H9 (cell line): ENCODE results near the gene ANK2. TPM values are rescaled to one million over a fixed set of nuclear protein-coding genes. Genes with fewer than 3 reads are reported as not detected.

Experiments
- DNase-seq: peaks from one replicate; pipeline ENCODE4 v3.0.0-alpha.2; 2017
- H2AFZ ChIP-seq: one replicate; pipeline ENCODE4 v1.6.1; 2013; ENCODE audit warnings: mild to moderate bottlenecking, low read length, control low read depth, moderate library complexity
- H2AK5ac ChIP-seq: 2 replicates; pipeline ENCODE4 v1.6.1; 2013; ENCODE audit warnings: low read length, control low read depth, mixed read lengths; ENCODE audit not compliant: insufficient read length
- H2BK120ac ChIP-seq: one replicate; pipeline ENCODE4 v1.6.1; 2013; ENCODE audit warnings: low read depth, mild to moderate bottlenecking, low read length, control low read depth, inconsistent platforms; ENCODE audit not compliant: poor library complexity, severe bottlenecking
- H2BK12ac ChIP-seq: 2 replicates; pipeline ENCODE4 v1.6.1; 2013; ENCODE audit warnings: low read length, control low read depth, mixed read lengths, low read depth; ENCODE audit not compliant: insufficient read length
- H2BK15ac ChIP-seq: 2 replicates; pipeline ENCODE4 v1.6.1; 2013; ENCODE audit warnings: low read depth, low read length, control low read depth
- H2BK20ac ChIP-seq: one replicate; pipeline ENCODE4 v1.6.1; 2013; ENCODE audit warnings: low read depth, mild to moderate bottlenecking, low read length, control low read depth, inconsistent platforms; ENCODE audit not compliant: poor library complexity, severe bottlenecking
- H2BK5ac ChIP-seq: 2 replicates; pipeline ENCODE4 v1.6.1; 2013; ENCODE audit warnings: low read length, control low read depth, mixed read lengths; ENCODE audit not compliant: insufficient read length
- H3K14ac ChIP-seq: 2 replicates; pipeline ENCODE4 v1.6.1; 2013; ENCODE audit warnings: low read length, control low read depth; ENCODE audit not compliant: insufficient read depth
- H3K18ac ChIP-seq: 2 replicates; pipeline ENCODE4 v1.6.1; 2013; ENCODE audit warnings: low read depth, mild to moderate bottlenecking, mixed read lengths, low read length, control low read depth; ENCODE audit not compliant: insufficient read length
- H3K23ac ChIP-seq: 2 replicates; pipeline ENCODE4 v1.6.1; 2013; ENCODE audit warnings: low read length, control low read depth, mixed read lengths, low read depth; ENCODE audit not compliant: insufficient read length
- H3K23me2 ChIP-seq: 2 replicates; pipeline ENCODE4 v1.6.1; 2013; ENCODE audit warnings: low read depth, mild to moderate bottlenecking, mixed read lengths, low read length, control low read depth; ENCODE audit not compliant: insufficient read length, poor library complexity, severe bottlenecking
- H3K27ac ChIP-seq: 2 replicates; pipeline ENCODE4 v1.5.1; 2013; ENCODE audit warnings: low read length, control low read depth, mixed read lengths, low read depth; ENCODE audit not compliant: insufficient read length
- H3K27me3 ChIP-seq: 2 replicates; pipeline ENCODE4 v1.6.1; 2013; ENCODE audit warnings: low read length, control low read depth, inconsistent platforms; ENCODE audit not compliant: insufficient read depth
- H3K4ac ChIP-seq: 2 replicates; pipeline ENCODE4 v1.6.1; 2013; ENCODE audit warnings: low read depth, mild to moderate bottlenecking, control low read depth, inconsistent platforms, low read length, moderate library complexity
- H3K4me1 ChIP-seq: 2 replicates; pipeline ENCODE4 v1.6.1; 2013; ENCODE audit warnings: low read length, control low read depth, inconsistent platforms; ENCODE audit not compliant: insufficient read depth
- H3K4me2 ChIP-seq: 2 replicates; pipeline ENCODE4 v1.6.1; 2013; ENCODE audit warnings: low read length, control low read depth, mixed read lengths; ENCODE audit not compliant: insufficient read length, insufficient read depth
- H3K56ac ChIP-seq: 2 replicates; pipeline ENCODE4 v1.6.1; 2013; ENCODE audit warnings: low read depth, mild to moderate bottlenecking, mixed read lengths, low read length, control low read depth; ENCODE audit not compliant: insufficient read length
- H3K79me1 ChIP-seq: 2 replicates; pipeline ENCODE4 v1.6.1; 2013; ENCODE audit warnings: low read depth, mild to moderate bottlenecking, moderate library complexity, low read length, control low read depth, inconsistent platforms; ENCODE audit not compliant: insufficient read depth, poor library complexity, severe bottlenecking
- H3K79me2 ChIP-seq: 2 replicates; pipeline ENCODE4 v1.6.1; 2013; ENCODE audit warnings: low read length, control low read depth, inconsistent platforms; ENCODE audit not compliant: insufficient read depth
- H3K9ac ChIP-seq: 2 replicates; pipeline ENCODE4 v1.6.1; 2013; ENCODE audit warnings: low read length, control low read depth, mixed read lengths; ENCODE audit not compliant: insufficient read length; ENCODE audit errors: extremely low read depth
- H3K9me3 ChIP-seq: one replicate; pipeline ENCODE4 v1.6.1; 2013; ENCODE audit warnings: low read depth, low read length, inconsistent platforms; ENCODE audit not compliant: control insufficient read depth
- H3T11ph ChIP-seq: one replicate; pipeline ENCODE4 v1.6.1; 2013; ENCODE audit warnings: mild to moderate bottlenecking, low read length, control low read depth, inconsistent platforms
- H4K20me1 ChIP-seq: one replicate; pipeline ENCODE4 v1.6.1; 2013; ENCODE audit not compliant: control insufficient read depth, insufficient read length, insufficient read depth
- H4K5ac ChIP-seq: 2 replicates; pipeline ENCODE4 v1.6.1; 2013; ENCODE audit warnings: low read depth, mild to moderate bottlenecking, mixed read lengths, low read length, control low read depth; ENCODE audit not compliant: insufficient read length
- H4K8ac ChIP-seq: replicated peaks from 2 replicates; pipeline ENCODE4 v1.6.1; 2013; ENCODE audit warnings: low read length, control low read depth, mixed read lengths, low read depth; ENCODE audit not compliant: insufficient read length
- H4K91ac ChIP-seq: 2 replicates; pipeline ENCODE4 v1.6.1; 2013; ENCODE audit warnings: low read depth, mild to moderate bottlenecking, moderate library complexity, mixed read lengths, low read length, control low read depth; ENCODE audit not compliant: insufficient read length
- H3K27ac Mint-ChIP-seq, 3 experiments: 2 replicates in 2 of 3; 3 replicates in 1 of 3; pipeline ENCODE4 v1.8.0; 2020 to 2021; ENCODE audit warnings: mixed read lengths in 3 of 3, mild to moderate bottlenecking in 1 of 3, moderate library complexity in 1 of 3
- H3K27me3 Mint-ChIP-seq: 2 replicates; pipeline ENCODE4 v1.8.0; 2021; ENCODE audit warnings: low read depth, mild to moderate bottlenecking, moderate library complexity, mixed read lengths
- H3K36me3 Mint-ChIP-seq, 3 experiments: 2 replicates in 2 of 3; 3 replicates in 1 of 3; pipeline ENCODE4 v1.8.0; 2020 to 2021; ENCODE audit warnings: low read depth in 3 of 3, mixed read lengths in 3 of 3; ENCODE audit not compliant: insufficient read depth in 1 of 3
- H3K4me1 Mint-ChIP-seq, 2 experiments: 2 replicates each; pipeline ENCODE4 v1.8.0; 2020; ENCODE audit warnings: mixed read lengths in 2 of 2
- H3K4me3 Mint-ChIP-seq, 2 experiments: 2 replicates in 1 of 2; 3 replicates in 1 of 2; pipeline ENCODE4 v1.8.0; 2020 to 2021; ENCODE audit warnings: mild to moderate bottlenecking in 2 of 2, mixed read lengths in 2 of 2, moderate library complexity in 1 of 2
- H3K9me3 Mint-ChIP-seq, 2 experiments: 2 replicates in 1 of 2; 3 replicates in 1 of 2; pipeline ENCODE4 v1.8.0; 2020; ENCODE audit warnings: mild to moderate bottlenecking in 2 of 2, mixed read lengths in 2 of 2, moderate library complexity in 1 of 2
- CTCF ChIP-seq: fragments of 200-600 bp; sonication (generic); conservative IDR thresholded peaks from 3 replicates; pipeline ENCODE4 v1.8.0; 2021; ENCODE audit warnings: antibody characterized with exemption, mild to moderate bottlenecking
- WGBS: extraction: QIAGEN DNeasy Blood & Tissue Kit; methylation state at CpG from one replicate; pipeline ENCODE4 v1.1.7; 2013; ENCODE audit warnings: missing lambda C conversion rate, low lambda C conversion rate, mixed read lengths; ENCODE audit not compliant: insufficient read length; ENCODE audit errors: extremely low coverage; 5-methylcytosine and 5-hydroxymethylcytosine counted together
- total RNA-seq: library from RNA; stranded (reverse); gene quantifications from 2 replicates; pipeline ENCODE4 v1.2.1, GENCODE V29; 2021

The ANK2 gene
- total RNA-seq, 1 experiment from 2014 or later = 36.8 TPM

- H3K9ac ChIP-seq = no peak overlapping the region
- H2AK5ac ChIP-seq = no peak overlapping the region
- H3K56ac ChIP-seq = no peak overlapping the region
- H3K4me1 ChIP-seq = no peaks in the 10 kb centered on the region
- H3K18ac ChIP-seq = no peak overlapping the region
- no peak overlapping the region for H4K91ac ChIP-seq
- no peaks in the 10 kb centered on the region for H3K23me2 ChIP-seq
- H3T11ph ChIP-seq = no peak overlapping the region
- WGBS = no CpG with 5 or more reads among the region's 8 CpGs
- H4K20me1 ChIP-seq = no peaks in the 10 kb centered on the region
- Mint-ChIP-seq H3K4me1 (peaks cover 8 to 11% of the 10 kb centered on the region in 2 experiments; a peak in 3 of 4 replicates), H3K27ac (no peak overlapping the region), H3K4me3 (no peak overlapping the region), H3K27me3 (no peaks in the 10 kb centered on the region), H3K9me3 (no peaks in the 10 kb centered on the region), H3K36me3 (peaks cover 5 to 24% (median 18%) of the 10 kb centered on the region in 3 experiments; a peak in 4 of 7 replicates)
- H4K5ac ChIP-seq = no peak overlapping the region
- H3K79me2 ChIP-seq = no peaks in the 10 kb centered on the region
- no peak overlapping the region for H3K4me2 ChIP-seq
- H3K9me3 ChIP-seq = no peaks in the 10 kb centered on the region
- H3K14ac ChIP-seq = no peak overlapping the region
- no peak overlapping the region for H3K4ac ChIP-seq
- no peak overlapping the region for H3K23ac ChIP-seq
- H2AFZ ChIP-seq = no peak overlapping the region
- no peak overlapping the region for H4K8ac ChIP-seq
- no peak overlapping the region for H2BK120ac ChIP-seq
- H3K79me1 ChIP-seq = no peaks in the 10 kb centered on the region
- TF ChIP-seq CTCF = peak; percentile 94
- H2BK15ac ChIP-seq = no peak overlapping the region
- no peak overlapping the region for H3K27ac ChIP-seq
- H3K27me3 ChIP-seq = no peaks in the 10 kb centered on the region
- no peak overlapping the region for H2BK5ac ChIP-seq
- DNase-seq = peak; percentile 80
- H2BK12ac ChIP-seq = no peak overlapping the region
- no peak overlapping the region for H2BK20ac ChIP-seq
Measured at GRCh38 chr4:113278324-113278934, 229.0 kb downstream of the ANK2 start.
